CD1c-positive myeloid dendritic cell (primary cell): Measurements from ENCODE around the gene SPEM3.

ENCODE experiments used
- DNase-seq: peaks from one replicate; pipeline ENCODE4 v3.0.0-alpha.2; 2016; ENCODE audit errors: extremely low spot score

The SPEM3 gene

GRCh38 chr17:7403977-7404736 is 24.5 kb upstream of the SPEM3 start, which contains the start of gene TMEM256:
TSS of gene TMEM256 (minus strand) at chr17:7404097. CDS start at chr17:7404084, 13 bp downstream.
- DNase-seq, result peak; percentile 99

GRCh38 chr17:7404737-7405349 is 23.8 kb upstream of the SPEM3 start:
- DNase-seq, result peak; percentile 73

GRCh38 chr17:7405350-7406234 is 23.1 kb upstream of the SPEM3 start:
- DNase-seq, result no peak

GRCh38 chr17:7406235-7406825 is 22.3 kb upstream of the SPEM3 start:
- DNase-seq, result no peak

GRCh38 chr17:7407082-7407481 is 21.6 kb upstream of the SPEM3 start:
- no peak for DNase-seq

GRCh38 chr17:7407485-7408251 is 21.0 kb upstream of the SPEM3 start, which contains the start of gene NLGN2:
TSS of gene NLGN2 (plus strand) at chr17:7407845. CDS start at chr17:7408256, 411 bp downstream.
- DNase-seq, result no peak

- peak; percentile 25 for DNase-seq
These were observed 20.4 kb upstream of the SPEM3 start for GRCh38 chr17:7408252-7408727.

GRCh38 chr17:7408863-7409262 is 19.8 kb upstream of the SPEM3 start:
- DNase-seq, result no peak

- DNase-seq, result no peak
These were observed 18.9 kb upstream of the SPEM3 start for GRCh38 chr17:7409716-7410115.

GRCh38 chr17:7410634-7411426 is 17.8 kb upstream of the SPEM3 start:
- DNase-seq, result no peak

- no peak for DNase-seq
These were observed 17.3 kb upstream of the SPEM3 start for GRCh38 chr17:7411427-7411750.

GRCh38 chr17:7413346-7413985 is 15.2 kb upstream of the SPEM3 start:
- DNase-seq, result no peak

- no peak for DNase-seq
These were observed 13.8 kb upstream of the SPEM3 start for GRCh38 chr17:7414837-7415236.

- no peak for DNase-seq
These were observed 12.9 kb upstream of the SPEM3 start for GRCh38 chr17:7415784-7416183.

- DNase-seq, result no peak
These were observed 12.3 kb upstream of the SPEM3 start for GRCh38 chr17:7416323-7416722.

- no peak for DNase-seq
These were observed 11.5 kb upstream of the SPEM3 start for GRCh38 chr17:7417056-7417655.

- no peak for DNase-seq
These were observed 10.0 kb upstream of the SPEM3 start for GRCh38 chr17:7418472-7419152.

- no peak for DNase-seq
These were observed 8.6 kb upstream of the SPEM3 start, which contains the start of gene SPEM1 for GRCh38 chr17:7419819-7420610. TSS of gene SPEM1 (plus strand) at chr17:7420324. CDS start at chr17:7420385, 61 bp downstream.
